ENCODE measurements around the gene MAP3K20. TPM values are rescaled to one million over a fixed set of nuclear protein-coding genes. Genes with fewer than 3 reads are reported as not detected.
"Not testable (repeated sequence)": the region's sequence is repeated elsewhere in the genome, so short reads cannot be mapped to it uniquely, and the experiment has no call there.

The MAP3K20 gene
- total RNA-seq, 2 donors from 2014 or later = 10.1 to 11.9 TPM

DNA sequence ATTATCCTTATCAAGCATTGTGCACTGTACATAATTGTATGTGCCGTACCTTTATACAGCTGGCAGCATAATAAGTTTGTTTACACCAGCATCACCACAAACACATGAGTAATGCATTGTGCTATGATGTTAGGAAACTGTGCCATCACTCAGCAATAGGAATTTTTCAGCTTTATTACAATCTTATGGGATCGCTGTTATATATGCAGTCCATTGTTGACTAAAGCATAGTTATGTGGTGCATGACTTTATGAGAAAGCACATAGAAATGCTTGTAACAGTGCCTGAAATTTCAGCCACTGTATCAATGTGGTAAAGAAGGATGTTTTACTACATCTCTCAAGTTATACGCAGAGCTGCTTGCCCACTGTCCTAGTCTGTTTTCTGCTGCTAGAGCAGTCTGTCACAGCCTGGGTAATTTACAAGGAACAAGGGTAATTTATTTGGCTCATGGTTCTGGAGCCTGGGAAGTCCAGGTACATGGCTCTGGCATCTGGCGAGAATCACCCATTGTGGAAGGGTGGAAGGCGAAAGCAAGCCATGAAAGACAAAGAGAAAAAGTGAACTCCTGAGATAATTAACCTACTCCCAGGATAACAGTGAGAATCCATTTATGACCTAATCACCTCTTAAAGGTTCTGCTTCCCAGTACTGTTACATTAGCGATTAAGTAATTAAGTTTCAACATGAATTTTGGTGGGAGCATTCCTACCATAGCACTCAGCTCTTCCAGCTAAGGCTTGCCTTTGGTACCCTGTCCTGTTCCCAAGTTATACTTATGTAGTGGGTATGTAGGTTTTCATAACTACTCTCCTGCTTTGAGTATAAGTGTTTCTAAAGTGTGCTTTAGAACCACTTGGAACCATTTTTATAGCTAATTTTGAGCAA, 4.6 kb downstream of the MAP3K20 start:
- Mint-ChIP-seq H3K4me1 (ENCODE audit: low read depth) (peaks cover 13% of the 10 kb centered on the region), H3K27me3 (ENCODE audit: low read depth) (peaks cover 6% of the 10 kb centered on the region), H3K4me3 (no peak overlapping the region), H3K9me3 (no peaks in the 10 kb centered on the region), H3K36me3 (ENCODE audit: insufficient read depth in 2 of 2) (no peaks in the 10 kb centered on the region), H3K27ac (no peak overlapping the region)
- DNase-seq = no peak
- ATAC-seq (replicated peaks in 1 of 2) = no peak

GRCh38 chr2:173086518-173087213, 11.0 kb downstream of the MAP3K20 start:
- ATAC-seq (replicated peaks in 1 of 2) (no peak), DNase-seq (no peak)
- Mint-ChIP-seq H3K36me3 (ENCODE audit: insufficient read depth in 2 of 2) (no peaks in the 10 kb centered on the region), H3K9me3 (no peaks in the 10 kb centered on the region), H3K4me3 (no peak overlapping the region), H3K4me1 (ENCODE audit: low read depth) (no peaks in the 10 kb centered on the region), H3K27me3 (ENCODE audit: low read depth) (peaks cover 32% of the 10 kb centered on the region), H3K27ac (no peak overlapping the region)

DNA sequence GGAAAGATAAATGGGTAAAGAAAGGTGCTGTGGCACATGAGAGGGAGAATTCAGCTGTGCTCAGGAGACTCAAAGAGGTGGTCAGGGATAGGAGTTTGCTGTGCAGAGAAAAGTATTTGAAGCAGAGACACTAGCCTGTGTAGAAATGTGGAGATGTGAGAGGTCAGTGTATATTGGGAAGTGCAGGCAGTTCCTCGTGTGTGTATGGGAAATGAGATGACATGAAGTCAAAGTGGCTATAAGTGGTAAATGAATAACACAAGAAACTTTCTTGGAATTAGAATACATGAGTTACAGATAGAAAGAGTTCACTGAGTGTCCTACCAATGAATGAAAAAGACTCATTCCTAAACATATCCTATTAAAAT, 11.6 kb downstream of the MAP3K20 start:
- Mint-ChIP-seq H3K9me3 (no peaks in the 10 kb centered on the region), H3K36me3 (ENCODE audit: insufficient read depth in 2 of 2) (no peaks in the 10 kb centered on the region), H3K4me1 (ENCODE audit: low read depth) (no peaks in the 10 kb centered on the region), H3K4me3 (no peak overlapping the region), H3K27ac (no peak overlapping the region), H3K27me3 (ENCODE audit: low read depth) (peaks cover 32% of the 10 kb centered on the region)
- DNase-seq = no peak
- no peak for ATAC-seq (replicated peaks in 1 of 2)

DNA sequence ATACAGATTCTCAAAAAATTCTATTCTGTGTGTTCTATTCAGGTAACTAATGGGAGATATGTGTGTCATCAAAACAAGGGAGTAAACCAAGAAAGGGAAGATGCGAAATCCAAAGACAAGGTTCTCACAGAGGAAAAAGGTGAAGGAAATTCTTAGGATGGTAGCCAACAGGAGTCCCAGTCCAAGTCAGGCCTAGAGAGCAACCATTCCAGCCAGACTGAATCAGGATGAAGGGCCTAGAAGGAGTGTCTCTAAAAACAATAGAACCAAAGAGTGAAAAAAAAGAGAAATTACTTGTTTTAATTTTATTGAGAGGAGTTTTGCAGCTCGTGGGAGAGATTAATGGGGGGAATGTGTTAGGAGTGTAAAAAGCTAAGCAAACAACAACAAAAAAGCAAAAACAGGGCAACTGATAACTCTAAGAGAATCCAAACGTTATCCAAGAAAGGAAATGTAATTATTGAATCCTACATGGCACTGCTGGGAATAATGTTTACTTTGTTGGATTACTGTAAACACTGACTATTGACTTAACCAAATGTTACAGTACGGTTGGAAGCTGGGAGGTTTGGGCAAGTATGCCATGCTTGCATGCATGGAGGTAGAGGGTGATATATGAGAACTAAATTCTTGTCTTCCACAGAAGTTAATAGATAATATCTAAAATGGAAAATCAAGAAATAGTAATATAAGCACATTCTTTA, 12.3 kb downstream of the MAP3K20 start:
- Mint-ChIP-seq H3K9me3 (no peaks in the 10 kb centered on the region), H3K27ac (no peak overlapping the region), H3K27me3 (ENCODE audit: low read depth) (peaks cover 32% of the 10 kb centered on the region), H3K36me3 (ENCODE audit: insufficient read depth in 2 of 2) (no peaks in the 10 kb centered on the region), H3K4me1 (ENCODE audit: low read depth) (no peaks in the 10 kb centered on the region), H3K4me3 (no peak overlapping the region)
- no peak for DNase-seq
- no peak for ATAC-seq (replicated peaks in 1 of 2)

- Mint-ChIP-seq H3K4me1 (ENCODE audit: low read depth) (no peaks in the 10 kb centered on the region), H3K4me3 (no peak overlapping the region), H3K36me3 (ENCODE audit: insufficient read depth in 2 of 2) (no peaks in the 10 kb centered on the region), H3K27ac (no peak overlapping the region), H3K27me3 (ENCODE audit: low read depth) (peaks cover 35% of the 10 kb centered on the region), H3K9me3 (no peaks in the 10 kb centered on the region)
- ATAC-seq (replicated peaks in 1 of 2) (no peak), DNase-seq (no peak)
Measured at GRCh38 chr2:173090276-173090877, 14.7 kb downstream of the MAP3K20 start.

GRCh38 chr2:173090973-173091660, 15.5 kb downstream of the MAP3K20 start:
- Mint-ChIP-seq H3K27ac (no peak overlapping the region), H3K27me3 (ENCODE audit: low read depth) (peaks cover 38% of the 10 kb centered on the region), H3K9me3 (no peaks in the 10 kb centered on the region), H3K4me3 (no peak overlapping the region), H3K4me1 (ENCODE audit: low read depth) (no peaks in the 10 kb centered on the region), H3K36me3 (ENCODE audit: insufficient read depth in 2 of 2) (no peaks in the 10 kb centered on the region)
- DNase-seq = no peak
- no peak for ATAC-seq (replicated peaks in 1 of 2)

GRCh38 chr2:173091910-173092309, 16.3 kb downstream of the MAP3K20 start:
- peaks cover 36% of the 10 kb centered on the region for H3K27me3 Mint-ChIP-seq (ENCODE audit: low read depth)
- ATAC-seq (replicated peaks in 1 of 2) = no peak
- DNase-seq = no peak
- H3K4me3 Mint-ChIP-seq = no peak overlapping the region
- H3K27ac Mint-ChIP-seq = no peak overlapping the region
- peaks cover 0 to 1% of the 10 kb centered on the region in 2 donors for H3K36me3 Mint-ChIP-seq (ENCODE audit: insufficient read depth in 2 of 2)
- H3K9me3 Mint-ChIP-seq = no peaks in the 10 kb centered on the region
- no peaks in the 10 kb centered on the region for H3K4me1 Mint-ChIP-seq (ENCODE audit: low read depth)

- peaks cover 26% of the 10 kb centered on the region for H3K27me3 Mint-ChIP-seq (ENCODE audit: low read depth)
- ATAC-seq (replicated peaks in 1 of 2) (no peak), DNase-seq (no peak)
- no peaks in the 10 kb centered on the region for H3K4me1 Mint-ChIP-seq (ENCODE audit: low read depth)
- no peak overlapping the region for H3K27ac Mint-ChIP-seq
- H3K36me3 Mint-ChIP-seq (ENCODE audit: insufficient read depth in 2 of 2) = peaks cover 0 to 1% of the 10 kb centered on the region in 2 donors
- no peak overlapping the region for H3K4me3 Mint-ChIP-seq
- H3K9me3 Mint-ChIP-seq = no peaks in the 10 kb centered on the region
Measured at GRCh38 chr2:173092844-173093402, 17.3 kb downstream of the MAP3K20 start.

- not testable (repeated sequence) for H3K4me1 Mint-ChIP-seq (ENCODE audit: low read depth); H3K27ac Mint-ChIP-seq; DNase-seq; H3K36me3 Mint-ChIP-seq (ENCODE audit: insufficient read depth in 2 of 2); H3K9me3 Mint-ChIP-seq; ATAC-seq (replicated peaks in 1 of 2); H3K4me3 Mint-ChIP-seq
- peaks cover 20% of the 10 kb centered on the region for H3K27me3 Mint-ChIP-seq (ENCODE audit: low read depth)
Measured at GRCh38 chr2:173093617-173094016, 18.0 kb downstream of the MAP3K20 start.

- DNase-seq (no peak), ATAC-seq (replicated peaks in 1 of 2) (no peak)
- H3K36me3 Mint-ChIP-seq (ENCODE audit: insufficient read depth in 2 of 2) = peaks cover 0 to 1% of the 10 kb centered on the region in 2 donors
- peaks cover 20% of the 10 kb centered on the region for H3K27me3 Mint-ChIP-seq (ENCODE audit: low read depth)
- no peak overlapping the region for H3K4me3 Mint-ChIP-seq
- peaks cover 6% of the 10 kb centered on the region for H3K4me1 Mint-ChIP-seq (ENCODE audit: low read depth)
- H3K9me3 Mint-ChIP-seq = no peaks in the 10 kb centered on the region
- no peak overlapping the region for H3K27ac Mint-ChIP-seq
Measured at GRCh38 chr2:173094731-173095130, 19.1 kb downstream of the MAP3K20 start.

GRCh38 chr2:173095356-173095755, 19.7 kb downstream of the MAP3K20 start:
- H3K27me3 Mint-ChIP-seq (ENCODE audit: low read depth) = peaks cover 18% of the 10 kb centered on the region
- H3K27ac Mint-ChIP-seq = no peak overlapping the region
- H3K4me1 Mint-ChIP-seq (ENCODE audit: low read depth) = peaks cover 13% of the 10 kb centered on the region
- H3K9me3 Mint-ChIP-seq = no peaks in the 10 kb centered on the region
- no peak for DNase-seq
- H3K36me3 Mint-ChIP-seq (ENCODE audit: insufficient read depth in 2 of 2) = peaks cover 0 to 1% of the 10 kb centered on the region in 2 donors
- ATAC-seq (replicated peaks in 1 of 2) = no peak
- no peak overlapping the region for H3K4me3 Mint-ChIP-seq

- no peaks in the 10 kb centered on the region for H3K9me3 Mint-ChIP-seq
- H3K4me3 Mint-ChIP-seq = peak overlapping the region in 1 of 2 donors; percentile 10
- peaks cover 32% of the 10 kb centered on the region for H3K4me1 Mint-ChIP-seq (ENCODE audit: low read depth)
- peaks cover 0 to 1% of the 10 kb centered on the region in 2 donors for H3K36me3 Mint-ChIP-seq (ENCODE audit: insufficient read depth in 2 of 2)
- ATAC-seq (replicated peaks in 1 of 2) (no peak), DNase-seq (no peak)
- no peak overlapping the region for H3K27ac Mint-ChIP-seq
- peaks cover 12% of the 10 kb centered on the region for H3K27me3 Mint-ChIP-seq (ENCODE audit: low read depth)
Measured at GRCh38 chr2:173099271-173099670, 23.6 kb downstream of the MAP3K20 start.

Measured in activated T-cell treated with anti-CD3 and anti-CD28 coated beads, Interleukin-2, amount 50 U/mL, for 72 hours (primary cell).